Gastrocnemius medialis (tissue), 4 donors: ENCODE data around the gene TMEM247.

Source experiments
- CTCF ChIP-seq, 5 experiments: fragments of 450-650 bp in 3 of 5; fragments of 200-600 bp in 2 of 5; sonication (generic) in 2 of 5; IDR thresholded peaks in 4 of 5; conservative IDR thresholded peaks in 1 of 5; 1 replicate in 4 of 5; 2 replicates in 1 of 5; pipeline ENCODE4 v1.5.1; 2016 to 2019; ENCODE audit warnings: antibody characterized with exemption in 5 of 5, mild to moderate bottlenecking in 3 of 5, moderate library complexity in 3 of 5
- POLR2A ChIP-seq, 2 donors: fragments of 450-650 bp; IDR thresholded peaks; one replicate each; pipeline ENCODE4 v1.6.1; 2017; ENCODE audit warnings: antibody characterized with exemption in 2 of 2, mild to moderate bottlenecking in 2 of 2, moderate library complexity in 2 of 2

GRCh38 chr2:46449700-46450099 is 29.7 kb upstream of the TMEM247 start:
- TF ChIP-seq CTCF (IDR thresholded peaks at IDR 0.05 in 4 of 5, conservative IDR thresholded peaks at IDR 0.05 in 1 of 5) (no peak), POLR2A (IDR thresholded peaks at IDR 0.05) (no peak)
